Activated naive CD4-positive, alpha-beta T cell treated with anti-CD3 and anti-CD28 coated beads for 36 hours (primary cell): ENCODE data around the gene PITPNC1. TPM values are rescaled to one million over a fixed set of nuclear protein-coding genes. Genes with fewer than 3 reads are reported as not detected.
"Not testable (repeated sequence)": the region's sequence is repeated elsewhere in the genome, so short reads cannot be mapped to it uniquely, and the experiment has no call there.

Experiments used
- CTCF ChIA-PET: fragments of 350-600 bp; sonication (Branson Sonifier 250); formaldehyde crosslinking; loops from one replicate; lab custom pipeline; 2021; ENCODE audit warnings: antibody characterized with exemption; lab: Charles Lee
- DNase-seq: peaks from one replicate; pipeline ENCODE4 v3.0.0-alpha.2; 2020
- H3K27ac Mint-ChIP-seq: one replicate; pipeline ENCODE4 v1.8.0; 2021; ENCODE audit warnings: mild to moderate bottlenecking, mixed read lengths
- H3K27me3 Mint-ChIP-seq: one replicate; pipeline ENCODE4 v1.8.0; 2021; ENCODE audit warnings: low read depth, mixed read lengths
- H3K36me3 Mint-ChIP-seq: one replicate; pipeline ENCODE4 v1.8.0; 2021; ENCODE audit warnings: low read depth, mixed read lengths
- H3K4me1 Mint-ChIP-seq: one replicate; pipeline ENCODE4 v1.8.0; 2021; ENCODE audit warnings: low read depth, mixed read lengths
- H3K4me3 Mint-ChIP-seq: one replicate; pipeline ENCODE4 v1.8.0; 2021; ENCODE audit warnings: mild to moderate bottlenecking, moderate library complexity, mixed read lengths
- H3K9me3 Mint-ChIP-seq: one replicate; pipeline ENCODE4 v1.8.0; 2021; ENCODE audit warnings: mixed read lengths
- intact Hi-C: fragments of 100-400 bp; cut with micrococcal nuclease; formaldehyde crosslinking; loops from one replicate; pipeline ENCODE4 v1.15.1; 2023
- total RNA-seq, 2 experiments: library from RNA; stranded (reverse); gene quantifications; one replicate each; pipeline ENCODE4 v1.2.3, GENCODE V29; 2021

PITPNC1 gene
- total RNA-seq, 2 experiments from 2014 or later, result 58.7 to 60.0 TPM

DNA sequence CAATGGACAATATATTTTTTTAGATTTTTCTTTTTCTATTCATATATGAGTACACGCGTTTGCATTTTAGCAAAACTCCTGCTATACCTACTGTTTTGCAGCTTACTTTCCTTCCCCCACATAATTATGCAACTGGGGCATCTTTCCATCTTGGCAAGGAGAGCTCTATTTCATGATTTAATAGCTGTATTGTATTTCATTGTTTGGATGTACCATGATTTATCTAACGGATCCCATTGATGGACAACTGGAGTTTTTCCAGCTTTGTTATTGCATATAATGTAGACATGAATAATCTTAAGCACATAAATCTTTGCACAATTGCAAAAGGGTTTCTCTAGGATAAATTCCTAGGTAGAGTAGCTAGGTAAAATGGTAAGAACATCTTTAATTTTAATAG, 133.9 kb downstream of the PITPNC1 start:
- no peak for DNase-seq
- no peaks in the 10 kb centered on the region for H3K27me3 Mint-ChIP-seq
- peaks cover 12% of the 10 kb centered on the region for H3K9me3 Mint-ChIP-seq
- peaks cover 35% of the 10 kb centered on the region for H3K4me1 Mint-ChIP-seq
- intact Hi-C loops, result no loop called here
- CTCF ChIA-PET, result interaction anchor here (0.7 kb wide), 1 partner anchor 12 kb away, joined by 5 read pairs; no protein-coding TSS in a partner anchor
- no peak overlapping the region for H3K27ac Mint-ChIP-seq
- H3K36me3 Mint-ChIP-seq, result peaks cover 9% of the 10 kb centered on the region
- no peak overlapping the region for H3K4me3 Mint-ChIP-seq

DNA sequence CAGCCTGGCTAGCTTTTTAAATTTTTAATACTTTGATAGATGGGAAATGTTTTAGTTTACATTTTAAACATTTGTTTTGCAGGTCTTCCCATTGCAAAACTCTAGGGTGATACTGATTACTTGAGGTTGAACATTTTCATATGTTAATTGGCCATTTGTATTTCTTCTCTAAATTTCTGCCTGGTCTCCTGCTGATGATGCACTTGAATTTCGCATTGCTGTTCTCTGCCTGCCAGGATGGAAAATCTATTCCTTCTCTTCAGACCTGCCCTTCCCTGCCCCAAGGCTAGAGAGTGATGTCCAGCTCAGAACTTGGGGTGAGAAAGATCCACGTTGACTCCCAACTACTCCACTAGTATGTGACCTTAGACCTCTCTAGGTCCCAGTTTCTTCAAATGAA, 134.7 kb downstream of the PITPNC1 start:
- Mint-ChIP-seq H3K36me3 (peaks cover 9% of the 10 kb centered on the region), H3K9me3 (peaks cover 12% of the 10 kb centered on the region), H3K4me3 (no peak overlapping the region), H3K27ac (no peak overlapping the region), H3K27me3 (no peaks in the 10 kb centered on the region), H3K4me1 (peaks cover 37% of the 10 kb centered on the region)
- DNase-seq, result no peak
- intact Hi-C loops, result no loop called here
- CTCF ChIA-PET, result interaction anchor here (0.7 kb wide), 1 partner anchor 11 kb away, joined by 5 read pairs; no protein-coding TSS in a partner anchor

DNA sequence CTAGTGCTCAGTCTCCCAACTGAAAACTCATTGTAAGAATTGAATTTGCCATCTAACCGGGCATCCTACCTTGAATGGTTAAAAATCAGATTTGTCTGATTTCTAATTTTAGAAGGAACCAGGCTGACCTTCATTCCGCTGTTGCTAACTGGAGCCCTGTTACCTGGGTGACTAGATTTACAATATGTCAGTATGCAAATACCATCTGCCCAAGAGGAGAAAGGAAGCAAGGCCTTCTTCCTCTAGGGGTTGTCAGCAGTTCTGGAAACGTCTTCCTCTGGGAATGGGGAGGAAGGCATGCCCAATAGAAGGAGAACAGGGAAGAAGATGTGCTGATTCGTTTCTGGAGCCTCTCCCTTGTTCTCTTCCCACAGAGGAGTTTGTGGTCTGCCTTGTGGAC, 137.9 kb downstream of the PITPNC1 start:
- intact Hi-C loops, result no loop called here
- Mint-ChIP-seq H3K9me3 (no peaks in the 10 kb centered on the region), H3K4me1 (peaks cover 53% of the 10 kb centered on the region), H3K27me3 (no peaks in the 10 kb centered on the region), H3K27ac (no peak overlapping the region), H3K36me3 (peaks cover 2% of the 10 kb centered on the region), H3K4me3 (no peak overlapping the region)
- CTCF ChIA-PET, result no interaction called here
- DNase-seq, result no peak

DNA sequence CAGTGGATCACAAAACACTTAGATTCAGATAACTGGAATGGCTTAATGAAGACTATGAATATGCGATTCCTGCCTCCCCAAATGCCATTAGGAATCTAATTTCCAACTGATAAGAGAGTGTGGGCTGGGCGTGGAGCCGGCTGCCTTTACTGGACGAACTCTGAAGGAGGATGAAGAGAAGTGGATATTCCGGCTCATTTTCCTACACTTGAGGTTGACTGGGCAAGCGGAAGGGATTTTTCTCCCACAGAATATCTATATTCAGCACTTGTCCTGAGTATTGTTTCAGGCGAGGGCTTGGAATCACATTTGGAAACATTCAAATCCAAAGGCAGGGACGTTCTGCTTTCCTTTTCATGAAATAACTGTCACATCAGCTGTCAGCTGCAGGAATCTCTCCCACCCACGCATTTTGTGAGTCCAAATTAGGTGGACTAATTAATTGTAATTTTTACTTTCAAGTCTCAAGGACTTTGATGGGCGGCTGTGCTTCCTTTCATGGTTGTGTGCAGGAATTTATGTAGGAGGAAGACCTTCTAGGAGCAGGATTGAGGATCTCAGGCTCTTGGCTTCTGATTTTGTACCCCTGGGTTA, 138.5 kb downstream of the PITPNC1 start:
- no peak for DNase-seq
- CTCF ChIA-PET, result interaction anchor here (1.5 kb wide), 1 partner anchor 136 kb away, joined by 6 read pairs; no protein-coding TSS in a partner anchor
- Mint-ChIP-seq H3K9me3 (no peaks in the 10 kb centered on the region), H3K4me3 (no peak overlapping the region), H3K4me1 (peaks cover 55% of the 10 kb centered on the region), H3K36me3 (peaks cover 2% of the 10 kb centered on the region), H3K27me3 (no peaks in the 10 kb centered on the region), H3K27ac (no peak overlapping the region)
- intact Hi-C loops, result no loop called here

DNA sequence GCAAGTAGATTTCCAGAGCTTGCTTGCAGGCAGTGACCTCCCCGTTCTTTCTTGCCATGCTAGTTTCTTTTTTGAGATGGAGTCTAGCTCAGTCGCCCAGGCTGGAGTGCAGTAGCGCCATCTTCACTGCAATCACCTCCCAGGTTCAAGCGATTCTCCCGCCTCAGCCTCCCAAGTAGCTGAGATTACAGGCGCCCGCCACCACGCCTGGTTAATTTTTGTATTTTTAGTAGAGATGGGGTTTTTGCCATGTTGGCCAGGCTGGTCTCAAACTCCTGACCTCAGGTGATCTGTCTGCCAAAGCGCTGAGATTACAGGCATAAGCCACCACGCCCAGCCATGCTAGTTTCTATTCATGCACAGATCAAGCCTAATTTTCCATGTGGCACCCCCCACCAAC, 139.5 kb downstream of the PITPNC1 start:
- DNase-seq, H3K36me3 Mint-ChIP-seq: not testable (repeated sequence)

GRCh38 chr17:67517325-67517724, 140.2 kb downstream of the PITPNC1 start:
- Mint-ChIP-seq H3K27me3 (no peaks in the 10 kb centered on the region), H3K4me1 (peaks cover 59% of the 10 kb centered on the region), H3K36me3 (peaks cover 2% of the 10 kb centered on the region), H3K9me3 (no peaks in the 10 kb centered on the region), H3K4me3 (no peak overlapping the region), H3K27ac (no peak overlapping the region)
- DNase-seq, result no peak
- CTCF ChIA-PET, result interaction anchor here (0.6 to 1.8 kb wide), 4 partner anchors 130 to 150 kb away, joined by 4 to 6 read pairs (median 4); no protein-coding TSS in a partner anchor
- intact Hi-C loops, result no loop called here

More for the DNA sequence above, 139.5 kb downstream of the PITPNC1 start:
- intact Hi-C loops, H3K27ac Mint-ChIP-seq, H3K27me3 Mint-ChIP-seq, H3K9me3 Mint-ChIP-seq, H3K4me3 Mint-ChIP-seq: not testable (repeated sequence)
- CTCF ChIA-PET, result interaction anchor here (0.6 to 1.8 kb wide), 3 partner anchors 129 to 151 kb away, joined by 4 to 6 read pairs (median 4); no protein-coding TSS in a partner anchor
- peaks cover 61% of the 10 kb centered on the region for H3K4me1 Mint-ChIP-seq

DNA sequence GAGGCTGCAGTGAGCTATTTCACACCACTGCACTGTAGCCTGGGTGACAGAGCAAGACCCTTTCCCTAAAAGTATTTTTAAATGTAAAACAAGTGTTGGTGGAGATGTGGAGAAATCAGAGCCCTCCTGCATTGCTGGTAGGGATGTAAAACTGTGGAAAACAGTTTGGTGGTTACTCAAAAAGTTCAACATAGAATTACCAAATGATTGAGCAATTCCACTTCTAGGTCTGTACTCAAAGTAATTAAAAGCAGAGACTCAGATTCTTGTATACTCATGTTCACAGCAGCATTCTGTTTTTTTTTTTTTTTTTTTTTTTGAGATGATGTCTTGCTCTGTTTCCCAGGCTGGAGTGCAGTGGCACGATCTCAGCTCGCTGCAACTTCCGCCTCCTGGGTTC, 141.8 kb downstream of the PITPNC1 start:
- CTCF ChIA-PET, result interaction anchor here (1.4 kb wide), 1 partner anchor 143 kb away, joined by 4 read pairs; no protein-coding TSS in a partner anchor
- H3K27me3 Mint-ChIP-seq, result no peaks in the 10 kb centered on the region
- H3K36me3 Mint-ChIP-seq, result peaks cover 2% of the 10 kb centered on the region
- intact Hi-C loops, result no loop called here
- DNase-seq, result no peak
- H3K4me3 Mint-ChIP-seq, result no peak overlapping the region
- H3K9me3 Mint-ChIP-seq, result no peaks in the 10 kb centered on the region
- no peak overlapping the region for H3K27ac Mint-ChIP-seq
- peaks cover 58% of the 10 kb centered on the region for H3K4me1 Mint-ChIP-seq

DNA sequence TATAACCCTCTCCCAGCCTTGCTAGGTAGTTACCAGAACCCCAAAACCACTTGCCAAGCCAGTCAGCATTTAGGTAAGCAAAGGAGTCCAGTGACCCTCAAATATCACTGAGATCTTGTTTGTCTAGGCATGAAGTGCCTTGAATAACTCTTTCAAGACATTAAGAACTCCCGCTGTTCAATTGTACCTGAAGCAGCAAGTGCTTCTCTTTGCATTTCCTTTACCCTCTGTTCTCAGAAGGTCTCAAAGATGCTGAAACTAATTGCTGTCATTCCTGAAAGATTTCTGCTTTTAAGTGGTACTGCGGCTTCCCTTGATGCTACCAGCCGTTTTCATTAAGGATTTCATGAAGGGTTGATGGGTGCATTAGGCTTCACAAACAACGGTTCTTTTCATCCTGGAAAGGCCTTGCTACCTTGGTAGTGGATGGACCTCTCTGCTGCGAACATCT, 142.7 kb downstream of the PITPNC1 start:
- H3K4me3 Mint-ChIP-seq, result no peak overlapping the region
- peaks cover 2% of the 10 kb centered on the region for H3K36me3 Mint-ChIP-seq
- no peaks in the 10 kb centered on the region for H3K9me3 Mint-ChIP-seq
- CTCF ChIA-PET, result no interaction called here
- intact Hi-C loops, result no loop called here
- DNase-seq, result no peak
- no peak overlapping the region for H3K27ac Mint-ChIP-seq
- H3K4me1 Mint-ChIP-seq, result peaks cover 55% of the 10 kb centered on the region
- H3K27me3 Mint-ChIP-seq, result no peaks in the 10 kb centered on the region

DNA sequence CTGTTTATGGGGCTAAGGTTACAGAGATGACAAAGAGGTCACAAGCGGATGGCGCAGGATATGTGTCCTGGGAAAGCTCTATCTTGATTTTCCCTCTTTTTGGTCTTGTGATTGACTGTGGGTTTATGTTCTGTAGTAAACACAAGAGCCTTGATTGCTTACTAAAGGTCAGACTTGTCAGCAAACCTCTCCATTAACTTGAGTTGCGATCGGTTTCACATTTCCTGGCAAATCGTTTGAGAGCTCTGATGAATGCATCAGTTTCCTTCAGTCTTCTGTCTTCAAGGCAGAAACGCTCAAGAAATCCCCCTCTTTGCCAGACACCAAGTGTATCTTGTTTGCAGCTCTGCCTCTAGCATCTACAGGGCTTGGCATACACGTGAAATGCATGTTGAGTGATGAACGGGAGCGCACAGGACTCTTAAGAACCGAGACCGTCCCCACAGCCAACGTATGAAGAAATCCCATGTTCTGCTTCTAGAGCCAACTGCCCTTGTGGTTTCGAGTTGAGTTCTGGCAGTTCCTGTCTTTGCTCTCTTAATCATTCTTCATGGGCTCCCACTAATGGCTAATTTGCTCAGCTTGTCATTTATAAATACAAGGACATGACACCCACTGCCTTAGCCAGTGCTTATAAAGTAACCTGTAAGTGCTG, 143.3 kb downstream of the PITPNC1 start:
- H3K9me3 Mint-ChIP-seq, result no peaks in the 10 kb centered on the region
- peaks cover 2% of the 10 kb centered on the region for H3K36me3 Mint-ChIP-seq
- peaks cover 50% of the 10 kb centered on the region for H3K4me1 Mint-ChIP-seq
- H3K27me3 Mint-ChIP-seq, result no peaks in the 10 kb centered on the region
- intact Hi-C loops, result no loop called here
- CTCF ChIA-PET, result interaction anchor here (0.5 to 0.7 kb wide), 4 partner anchors 37 to 259 kb away, joined by 3 to 5 read pairs (median 4); no protein-coding TSS in a partner anchor
- DNase-seq, result no peak
- no peak overlapping the region for H3K4me3 Mint-ChIP-seq
- no peak overlapping the region for H3K27ac Mint-ChIP-seq

DNA sequence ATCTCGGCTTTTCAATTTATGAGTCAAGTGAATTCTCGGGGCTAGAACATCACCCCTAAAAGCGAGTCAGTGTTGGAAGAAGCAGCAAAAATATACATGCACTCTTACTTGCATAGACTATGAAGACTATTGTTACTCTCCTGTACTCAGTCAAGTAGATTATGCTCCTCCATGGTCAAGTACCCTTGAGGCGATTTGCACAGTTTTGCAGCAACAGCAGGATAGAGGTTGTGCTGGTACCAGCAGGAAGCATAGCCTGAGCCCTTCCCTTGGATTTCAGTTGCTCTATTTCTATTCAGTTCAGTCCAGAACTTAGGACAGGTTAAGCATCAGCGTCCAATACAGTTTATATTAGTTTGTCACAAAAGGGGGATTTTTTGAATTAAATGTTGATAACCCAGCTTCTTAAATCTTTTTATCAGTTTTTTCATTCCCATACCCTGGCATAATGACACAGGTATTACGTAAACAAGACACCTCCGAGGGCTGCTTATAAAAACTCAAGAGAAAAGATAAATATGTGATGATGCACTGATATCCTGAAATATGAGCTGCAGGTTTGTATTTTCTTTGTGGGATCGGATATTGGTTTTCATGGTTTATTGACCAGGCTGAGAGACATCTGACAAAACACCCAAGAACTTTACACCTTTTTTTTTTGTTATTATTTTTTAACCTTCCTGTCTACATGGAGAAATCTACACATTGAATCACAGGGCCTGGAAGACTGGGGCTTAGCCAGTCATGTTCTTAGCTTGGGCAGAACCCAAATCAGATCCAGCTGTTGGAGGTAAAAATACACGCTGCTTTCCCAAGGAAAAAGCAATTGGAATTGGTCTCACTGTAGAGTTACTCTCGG, 144.1 kb downstream of the PITPNC1 start:
- CTCF ChIA-PET, result interaction anchor here (0.5 to 0.7 kb wide), 3 partner anchors 38 to 259 kb away, joined by 3 to 4 read pairs (median 3); no protein-coding TSS in a partner anchor
- H3K4me3 Mint-ChIP-seq, result no peak overlapping the region
- H3K27me3 Mint-ChIP-seq, result no peaks in the 10 kb centered on the region
- no peaks in the 10 kb centered on the region for H3K9me3 Mint-ChIP-seq
- H3K36me3 Mint-ChIP-seq, result peaks cover 2% of the 10 kb centered on the region
- H3K4me1 Mint-ChIP-seq, result peaks cover 50% of the 10 kb centered on the region
- H3K27ac Mint-ChIP-seq, result peak overlapping the region; percentile 23
- intact Hi-C loops, result no loop called here
- DNase-seq, result no peak

GRCh38 chr17:67521775-67522069, 144.6 kb downstream of the PITPNC1 start:
- no peak overlapping the region for H3K27ac Mint-ChIP-seq
- intact Hi-C loops, result no loop called here
- no peaks in the 10 kb centered on the region for H3K9me3 Mint-ChIP-seq
- DNase-seq, result no peak
- CTCF ChIA-PET, result no interaction called here
- peaks cover 2% of the 10 kb centered on the region for H3K36me3 Mint-ChIP-seq
- H3K27me3 Mint-ChIP-seq, result no peaks in the 10 kb centered on the region
- no peak overlapping the region for H3K4me3 Mint-ChIP-seq
- peaks cover 50% of the 10 kb centered on the region for H3K4me1 Mint-ChIP-seq

GRCh38 chr17:67523101-67523500, 146.0 kb downstream of the PITPNC1 start:
- CTCF ChIA-PET, result interaction anchor here (0.7 to 1.0 kb wide), 3 partner anchors 12 to 144 kb away, joined by 3 to 5 read pairs (median 5); no protein-coding TSS in a partner anchor
- no peak overlapping the region for H3K27ac Mint-ChIP-seq
- no peaks in the 10 kb centered on the region for H3K9me3 Mint-ChIP-seq
- intact Hi-C loops, result no loop called here
- H3K36me3 Mint-ChIP-seq, result peaks cover 2% of the 10 kb centered on the region
- peaks cover 46% of the 10 kb centered on the region for H3K4me1 Mint-ChIP-seq
- H3K27me3 Mint-ChIP-seq, result no peaks in the 10 kb centered on the region
- DNase-seq, result no peak
- no peak overlapping the region for H3K4me3 Mint-ChIP-seq
